Measurements from ENCODE around the gene DYRK1A.

The DYRK1A gene

DNA sequence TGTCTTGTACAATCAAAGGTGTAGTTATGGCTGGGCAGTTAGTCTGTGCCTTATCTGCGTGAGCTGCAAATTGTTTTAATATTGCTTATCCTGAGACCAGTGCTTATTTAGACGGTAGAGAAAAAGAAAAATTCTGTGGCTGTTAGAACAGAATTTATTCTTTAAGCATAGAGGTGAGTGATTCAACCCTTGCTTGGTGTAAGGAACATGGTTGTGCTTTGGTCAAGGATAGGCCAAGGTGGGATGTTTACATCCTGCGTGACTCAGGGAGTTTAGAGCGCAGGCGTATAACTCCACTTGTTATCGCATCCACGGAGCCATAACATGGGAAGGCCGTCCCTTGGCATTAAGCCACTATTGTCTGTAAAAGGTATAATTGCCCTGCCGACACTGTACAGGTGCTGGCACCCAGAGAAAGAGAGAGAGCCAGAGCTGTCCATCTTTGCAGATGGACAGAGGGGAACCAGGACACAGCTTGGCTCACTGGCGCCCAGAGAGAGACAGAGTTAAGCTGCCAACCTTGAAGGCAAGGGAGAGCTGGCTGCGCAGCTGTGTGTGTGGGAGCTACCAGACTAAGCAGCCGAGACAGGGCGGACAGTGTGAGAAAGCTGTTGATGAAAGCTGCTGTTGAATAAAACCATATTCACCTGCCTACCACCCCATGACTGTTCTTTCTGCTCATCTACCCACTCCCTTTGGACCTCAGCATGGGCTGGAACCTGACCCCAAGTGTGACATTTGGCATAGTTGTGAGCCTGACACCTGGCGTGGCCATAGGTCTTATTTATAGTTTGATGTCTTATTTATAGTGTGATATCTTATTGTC lies 200.4 kb downstream of the DYRK1A start:
- no peak for DNase-seq (ENCODE audit: low spot score)

- no peak for DNase-seq (ENCODE audit: low spot score)
Observed at GRCh38 chr21:37568415-37568814, 201.8 kb downstream of the DYRK1A start.

DNA sequence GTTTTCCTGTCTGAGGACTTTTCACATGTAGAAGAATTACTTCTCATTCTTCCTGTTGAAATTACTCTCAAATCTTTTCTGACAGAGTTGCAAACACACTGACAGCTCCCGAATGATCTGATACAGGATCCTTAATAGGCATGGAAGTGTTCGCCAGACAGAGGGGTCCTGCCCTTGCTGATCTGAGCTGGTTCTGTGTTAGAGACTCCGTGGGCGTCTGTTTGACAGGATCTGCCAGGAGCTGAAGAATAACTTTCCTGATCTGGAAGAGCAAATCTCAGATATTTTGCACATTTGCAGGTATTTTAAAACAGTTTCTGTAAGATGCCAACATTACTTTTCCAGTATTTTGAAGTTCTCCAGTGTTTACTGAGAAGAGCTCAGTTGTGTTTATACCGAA lies 202.3 kb downstream of the DYRK1A start:
- no peak for DNase-seq (ENCODE audit: low spot score)

DNA sequence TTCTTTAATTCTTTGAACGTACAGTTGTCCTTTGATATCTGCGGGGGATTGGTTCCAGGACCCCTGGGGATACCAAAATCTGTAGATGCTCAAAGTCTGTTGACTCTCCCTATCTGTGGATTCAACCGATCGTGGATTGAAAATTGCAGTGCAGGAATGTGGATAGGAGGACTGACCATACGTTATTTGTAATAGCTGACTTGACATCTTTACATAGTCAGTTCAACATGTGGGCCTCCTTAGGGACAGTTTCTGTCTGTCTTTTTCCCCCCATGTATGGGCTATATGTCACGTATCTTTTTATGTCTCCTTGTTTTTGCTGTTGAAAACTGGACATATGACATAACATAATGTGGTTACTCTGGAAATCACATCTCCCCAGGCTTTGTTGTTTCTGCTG lies 204.9 kb downstream of the DYRK1A start:
- no peak for DNase-seq (ENCODE audit: low spot score)

DNA sequence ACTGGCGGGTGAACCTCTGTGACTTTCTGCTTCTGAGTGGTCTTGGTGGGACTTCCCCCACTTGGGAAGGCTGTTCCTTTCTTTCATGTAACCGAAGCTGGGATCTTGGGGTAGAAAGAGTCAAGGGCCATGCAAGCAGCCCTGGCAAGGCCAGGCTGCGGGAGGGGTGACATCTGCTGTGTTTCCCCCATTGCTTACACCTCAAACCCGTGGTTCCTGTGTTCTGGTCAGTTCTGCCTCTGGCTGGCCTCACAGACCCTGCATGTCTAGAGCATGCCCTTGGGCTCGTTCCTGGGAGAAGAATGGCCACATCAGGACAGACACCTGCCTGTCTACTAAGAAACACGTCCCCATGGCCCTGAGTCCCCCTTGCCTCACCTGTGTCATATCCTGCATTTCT lies 207.7 kb downstream of the DYRK1A start:
- DNase-seq (ENCODE audit: low spot score) = no peak

DNA sequence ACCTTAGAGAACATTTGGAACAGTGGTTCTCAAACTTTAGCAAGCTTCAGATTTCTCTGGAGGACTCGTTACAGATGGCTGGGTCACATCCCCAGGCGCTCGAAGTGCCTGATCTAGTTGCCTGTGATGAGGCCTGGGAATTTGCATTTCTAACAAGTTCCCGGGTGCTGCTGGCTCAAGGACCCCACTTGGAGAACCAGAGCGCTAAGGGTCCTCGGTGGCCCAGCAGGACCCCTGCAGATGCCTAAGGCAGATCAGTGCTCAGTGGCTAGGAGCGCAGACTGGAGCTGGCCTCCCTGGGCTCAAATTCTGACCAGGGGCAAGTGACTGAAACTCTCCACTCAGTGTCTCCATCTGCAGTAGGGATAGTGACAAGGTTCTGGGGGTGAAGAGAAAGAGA lies 208.2 kb downstream of the DYRK1A start:
- DNase-seq (ENCODE audit: low spot score) = no peak

DNA sequence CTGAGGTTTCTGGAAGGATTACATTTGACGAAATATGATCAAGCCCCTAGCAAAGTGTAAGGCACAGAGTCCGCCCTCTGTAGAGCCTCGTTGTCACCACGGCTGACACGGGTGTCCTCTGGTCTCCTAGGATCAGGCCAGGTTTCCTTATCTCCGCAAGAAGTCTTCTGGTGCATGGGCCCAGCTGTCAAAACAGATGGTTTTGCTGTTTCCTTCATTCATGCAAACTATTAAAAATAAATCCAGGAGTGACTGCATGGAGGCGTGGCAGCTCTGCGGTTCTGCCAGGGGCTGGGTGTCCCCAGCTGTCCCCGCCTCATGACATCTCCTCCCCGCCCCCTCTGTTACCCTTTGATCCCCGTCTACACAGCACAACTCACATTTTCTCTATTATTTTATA lies 209.0 kb downstream of the DYRK1A start:
- DNase-seq (ENCODE audit: low spot score) = no peak
